Measurements from ENCODE around the gene FGD3.

- TF ChIP-seq EZH2phosphoT487 (IDR thresholded peaks at IDR 0.05; ENCODE audit: low read length), result no peak
- TF ChIP-seq, protein P1, sequence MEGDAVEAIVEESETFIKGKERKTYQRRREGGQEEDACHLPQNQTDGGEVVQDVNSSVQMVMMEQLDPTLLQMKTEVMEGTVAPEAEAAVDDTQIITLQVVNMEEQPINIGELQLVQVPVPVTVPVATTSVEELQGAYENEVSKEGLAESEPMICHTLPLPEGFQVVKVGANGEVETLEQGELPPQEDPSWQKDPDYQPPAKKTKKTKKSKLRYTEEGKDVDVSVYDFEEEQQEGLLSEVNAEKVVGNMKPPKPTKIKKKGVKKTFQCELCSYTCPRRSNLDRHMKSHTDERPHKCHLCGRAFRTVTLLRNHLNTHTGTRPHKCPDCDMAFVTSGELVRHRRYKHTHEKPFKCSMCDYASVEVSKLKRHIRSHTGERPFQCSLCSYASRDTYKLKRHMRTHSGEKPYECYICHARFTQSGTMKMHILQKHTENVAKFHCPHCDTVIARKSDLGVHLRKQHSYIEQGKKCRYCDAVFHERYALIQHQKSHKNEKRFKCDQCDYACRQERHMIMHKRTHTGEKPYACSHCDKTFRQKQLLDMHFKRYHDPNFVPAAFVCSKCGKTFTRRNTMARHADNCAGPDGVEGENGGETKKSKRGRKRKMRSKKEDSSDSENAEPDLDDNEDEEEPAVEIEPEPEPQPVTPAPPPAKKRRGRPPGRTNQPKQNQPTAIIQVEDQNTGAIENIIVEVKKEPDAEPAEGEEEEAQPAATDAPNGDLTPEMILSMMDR (IDR thresholded peaks at IDR 0.05; ENCODE audit: low read length), result no peak
- TF ChIP-seq EZH2 (optimal IDR thresholded peaks at IDR 0.05; ENCODE audit: low read depth, low read length), result no peak
These were observed 26.9 kb upstream of the FGD3 start for GRCh38 chr9:92920437-92920836.
